ENCODE measurements around the gene PSMD13.
"Not testable (repeated sequence)": the region's sequence is repeated elsewhere in the genome, so short reads cannot be mapped to it uniquely, and the experiment has no call there.

PSMD13 gene

DNA sequence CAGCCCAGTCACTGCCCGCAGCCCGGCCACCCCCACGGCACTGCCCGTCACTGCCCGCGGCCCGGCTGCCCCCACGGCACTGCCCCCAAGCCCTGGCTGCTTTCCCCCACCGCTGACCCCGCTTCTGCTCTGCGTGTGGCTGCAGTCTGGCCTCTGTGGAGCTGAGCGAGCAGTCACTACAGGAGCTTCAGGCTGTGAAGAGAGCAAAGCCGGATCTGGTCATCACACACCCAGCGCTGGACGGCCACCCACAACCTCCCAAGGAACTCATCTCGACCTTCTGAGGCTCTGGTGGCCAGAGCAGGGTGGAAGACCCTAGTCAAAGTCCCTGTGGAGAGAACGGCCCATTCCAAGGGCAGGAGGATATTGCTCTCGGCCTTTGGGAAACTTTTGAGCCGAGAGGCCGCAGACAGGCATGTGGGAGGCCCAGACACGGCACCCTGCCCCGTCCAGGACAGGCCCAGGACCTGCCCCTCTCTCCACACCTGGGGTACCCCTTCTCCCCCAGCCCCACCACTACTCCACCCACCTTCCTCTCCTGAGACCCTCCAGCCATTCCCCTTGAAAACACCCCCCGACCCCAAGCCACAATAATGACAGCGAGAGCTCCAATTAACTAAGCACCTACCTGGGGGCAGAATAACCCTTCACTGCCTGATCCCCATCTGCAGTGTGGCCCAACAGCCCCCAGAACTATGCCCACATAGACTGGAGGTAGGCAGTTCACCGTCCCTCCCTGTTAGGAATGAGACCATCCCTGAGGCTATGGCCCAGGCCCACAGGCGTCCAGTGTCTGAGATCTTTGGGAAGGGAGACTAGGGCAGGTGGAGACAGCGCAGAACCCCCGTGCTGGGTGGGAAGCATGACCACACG lies 48.5 kb downstream of the PSMD13 start:
- peaks cover 11% of the 10 kb centered on the region; the same call in 1 of the 2 replicates for H3K4me1 ChIP-seq (ENCODE audit: insufficient read depth, low read length)
- H3K36me3 ChIP-seq (ENCODE audit: insufficient read depth, low read length) = no peaks in the 10 kb centered on the region
- no peaks in the 10 kb centered on the region for H3K9me3 ChIP-seq (ENCODE audit: control insufficient read depth, insufficient read depth, low read length)
- H3K9ac ChIP-seq (ENCODE audit: low read depth, low read length) = no peak overlapping the region

DNA sequence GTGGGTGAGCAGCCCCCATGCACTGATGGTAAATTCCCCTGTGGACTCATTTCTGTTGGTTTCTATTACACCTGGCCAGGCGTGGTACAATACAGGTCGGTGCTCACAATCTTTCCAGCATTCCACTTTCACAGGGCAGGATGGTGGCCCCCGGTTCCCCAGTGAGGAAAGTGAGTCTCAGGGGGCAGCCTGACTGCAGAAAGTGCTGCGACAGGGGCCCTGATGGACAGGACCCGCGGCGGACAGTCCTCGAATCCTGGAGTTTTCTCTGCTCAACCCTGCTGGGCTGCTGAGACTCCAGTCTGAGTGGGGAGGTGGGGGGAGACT lies 49.1 kb downstream of the PSMD13 start:
- H3K9me3 ChIP-seq (ENCODE audit: control insufficient read depth, insufficient read depth, low read length) = no peaks in the 10 kb centered on the region
- peaks cover 11% of the 10 kb centered on the region; the same call in 1 of the 2 replicates for H3K4me1 ChIP-seq (ENCODE audit: insufficient read depth, low read length)

DNA sequence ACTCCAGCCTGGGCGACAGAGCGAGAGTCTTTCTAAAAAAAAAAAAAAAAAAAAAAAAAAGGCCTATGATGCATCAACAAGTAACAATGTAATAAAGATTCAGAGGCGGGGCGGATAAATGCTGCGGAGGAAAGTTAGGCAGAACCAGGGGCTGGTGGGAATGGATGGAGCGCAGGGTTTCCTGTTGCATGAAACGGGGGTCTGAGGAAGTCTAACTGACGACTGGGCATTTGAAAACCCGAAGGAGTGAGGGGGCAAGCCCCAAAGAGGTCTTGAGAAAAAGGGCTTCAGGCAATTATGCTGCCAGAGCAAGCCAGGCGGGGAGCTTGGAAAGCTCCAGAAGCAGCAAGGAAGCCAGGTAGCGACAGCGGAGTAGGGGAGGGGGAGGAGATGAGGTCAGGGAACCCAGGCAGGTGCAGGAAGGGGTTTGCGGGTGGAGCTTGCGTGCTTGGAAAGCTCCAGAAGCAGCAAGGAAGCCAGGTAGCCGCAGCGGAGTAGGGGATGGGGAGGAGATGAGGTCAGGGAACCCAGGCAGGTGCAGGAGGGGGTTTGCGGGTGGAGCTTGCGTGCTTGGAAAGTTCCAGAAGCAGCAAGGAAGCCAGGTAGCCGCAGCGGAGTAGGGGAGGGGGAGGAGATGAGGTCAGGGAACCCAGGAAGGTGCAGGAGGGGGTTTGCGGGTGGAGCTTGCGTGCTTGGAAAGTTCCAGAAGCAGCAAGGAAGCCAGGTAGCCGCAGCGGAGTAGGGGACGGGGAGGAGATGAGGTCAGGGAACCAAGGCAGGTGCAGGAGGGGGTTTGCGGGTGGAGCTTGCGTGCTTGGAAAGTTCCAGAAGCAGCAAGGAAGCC lies 50.4 kb downstream of the PSMD13 start:
- Histone ChIP-seq H3K4me1 (ENCODE audit: insufficient read depth, low read length) (peaks cover 11% of the 10 kb centered on the region; the same call in 1 of the 2 replicates), H3K9ac (ENCODE audit: low read depth, low read length) (peak overlapping the region; percentile 76; the same call in 1 of the 2 replicates)
- not testable (repeated sequence) for H3K9me3 ChIP-seq (ENCODE audit: control insufficient read depth, insufficient read depth, low read length); H3K36me3 ChIP-seq (ENCODE audit: insufficient read depth, low read length)

More for the DNA sequence above, 49.1 kb downstream of the PSMD13 start:
- Histone ChIP-seq H3K9ac (ENCODE audit: low read depth, low read length) (no peak overlapping the region), H3K36me3 (ENCODE audit: insufficient read depth, low read length) (no peaks in the 10 kb centered on the region)

DNA sequence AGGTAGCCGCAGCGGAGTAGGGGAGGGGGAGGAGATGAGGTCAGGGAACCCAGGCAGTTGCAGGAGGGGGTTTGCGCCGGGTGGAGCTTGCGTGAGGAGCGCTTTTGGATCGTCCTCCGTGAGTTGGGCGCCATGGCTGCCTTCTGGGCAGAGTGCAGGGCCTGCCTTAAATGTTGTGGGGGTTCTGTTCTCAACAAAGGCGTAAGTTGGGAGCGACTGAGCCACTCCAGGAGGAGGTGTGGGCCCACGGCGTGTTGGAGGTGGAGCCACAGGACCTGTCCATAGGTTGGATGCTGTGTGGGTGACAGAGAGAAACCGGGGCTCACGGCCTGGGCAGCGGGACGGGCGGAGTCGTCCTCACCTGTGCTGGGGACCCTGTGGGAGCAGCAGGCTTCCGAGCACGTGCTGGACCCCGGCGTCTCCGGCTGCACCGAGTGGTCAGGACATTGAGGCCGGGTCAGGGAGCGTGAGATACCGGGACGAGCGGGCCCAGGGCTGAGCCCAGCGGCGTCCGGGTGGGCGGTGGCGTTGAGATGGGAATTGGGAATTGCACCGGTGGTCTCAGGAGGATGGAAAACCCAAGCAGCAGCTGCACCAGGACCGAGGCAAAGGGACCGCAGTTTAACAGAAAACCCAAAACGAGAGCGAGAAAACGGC lies 51.2 kb downstream of the PSMD13 start:
- no peaks in the 10 kb centered on the region for H3K9me3 ChIP-seq (ENCODE audit: control insufficient read depth, insufficient read depth, low read length)
- peaks cover 11% of the 10 kb centered on the region; the same call in 1 of the 2 replicates for H3K4me1 ChIP-seq (ENCODE audit: insufficient read depth, low read length)
- no peaks in the 10 kb centered on the region for H3K36me3 ChIP-seq (ENCODE audit: insufficient read depth, low read length)
- peak overlapping the region; percentile 76 for H3K9ac ChIP-seq (ENCODE audit: low read depth, low read length)

DNA sequence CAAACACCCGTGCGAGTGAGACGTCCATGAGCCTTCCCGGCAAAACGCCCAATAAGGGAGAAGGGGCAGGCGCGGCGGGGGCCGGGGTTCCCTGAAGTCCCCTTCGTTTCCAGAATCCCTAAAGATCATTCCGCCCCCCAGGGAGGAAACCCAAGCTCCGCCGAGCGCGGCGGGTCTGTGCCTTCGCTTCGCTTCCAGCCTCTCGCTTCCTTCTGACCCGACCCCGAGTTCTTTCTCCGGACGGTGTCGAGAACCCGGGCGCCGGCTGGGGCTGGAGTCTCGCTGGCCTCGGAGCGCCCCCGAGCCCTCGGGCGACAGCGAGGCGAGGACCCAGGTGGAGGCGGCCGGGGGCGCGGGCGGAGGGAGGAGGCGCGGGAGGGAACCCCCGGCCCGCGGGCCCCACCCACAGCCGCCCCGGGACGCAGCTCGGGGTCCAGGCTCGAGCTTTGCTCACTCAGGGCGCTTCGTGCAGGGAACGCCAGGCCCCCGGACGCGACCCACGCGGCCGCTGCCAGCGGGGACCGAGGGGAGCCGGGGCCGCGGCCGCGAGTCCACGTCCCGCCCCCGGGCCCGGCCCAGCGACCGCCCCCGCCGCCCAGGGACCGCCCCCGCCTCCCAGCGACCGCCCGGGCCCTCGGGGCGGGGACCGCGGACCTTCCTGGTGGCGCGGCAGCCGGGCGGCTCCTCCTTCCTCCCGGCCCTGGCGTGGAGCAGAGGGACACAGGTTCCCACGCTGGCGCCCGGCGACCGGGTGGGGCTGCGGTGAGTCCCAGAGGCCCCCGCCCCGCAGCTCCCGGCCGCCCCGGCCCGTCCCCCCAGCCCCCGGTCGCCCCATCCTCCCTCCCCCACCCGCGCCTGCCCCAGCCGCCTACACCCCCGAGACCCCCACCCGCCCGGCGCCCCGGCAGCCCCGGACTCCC lies 52.0 kb downstream of the PSMD13 start, which contains the start of gene PGGHG:
TSS of gene PGGHG (plus strand) at position 649 of the 920 bp plus-strand sequence. CDS start 691 bp downstream, outside the sequence.
- peaks cover 11% of the 10 kb centered on the region; the same call in 1 of the 2 replicates for H3K4me1 ChIP-seq (ENCODE audit: insufficient read depth, low read length)
- H3K36me3 ChIP-seq (ENCODE audit: insufficient read depth, low read length) = no peaks in the 10 kb centered on the region
- H3K9me3 ChIP-seq (ENCODE audit: control insufficient read depth, insufficient read depth, low read length) = no peaks in the 10 kb centered on the region
- H3K9ac ChIP-seq (ENCODE audit: low read depth, low read length) = peak within 1 kb of the TSS; percentile 76

DNA sequence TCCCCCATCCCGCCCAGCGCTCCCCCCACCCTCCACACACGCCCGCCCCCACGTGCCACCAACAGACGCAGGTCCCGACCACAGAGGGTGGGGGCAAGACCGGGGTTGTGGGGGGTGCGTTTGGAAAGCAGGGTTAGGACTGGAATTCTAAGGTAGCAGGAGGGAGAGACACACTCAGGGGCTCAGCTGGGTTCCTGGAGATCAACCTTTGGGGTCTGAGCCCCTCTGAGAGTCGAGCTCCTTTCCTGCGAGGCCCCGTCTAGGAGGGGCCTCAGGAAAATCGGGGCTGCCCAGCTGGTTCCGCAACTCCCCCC lies 52.6 kb downstream of the PSMD13 start:
- Histone ChIP-seq H3K36me3 (ENCODE audit: insufficient read depth, low read length) (no peaks in the 10 kb centered on the region), H3K9ac (ENCODE audit: low read depth, low read length) (peak overlapping the region; percentile 11; the same call in 1 of the 2 replicates), H3K4me1 (ENCODE audit: insufficient read depth, low read length) (peaks cover 9% of the 10 kb centered on the region; the same call in 1 of the 2 replicates), H3K9me3 (ENCODE audit: control insufficient read depth, insufficient read depth, low read length) (no peaks in the 10 kb centered on the region)

DNA sequence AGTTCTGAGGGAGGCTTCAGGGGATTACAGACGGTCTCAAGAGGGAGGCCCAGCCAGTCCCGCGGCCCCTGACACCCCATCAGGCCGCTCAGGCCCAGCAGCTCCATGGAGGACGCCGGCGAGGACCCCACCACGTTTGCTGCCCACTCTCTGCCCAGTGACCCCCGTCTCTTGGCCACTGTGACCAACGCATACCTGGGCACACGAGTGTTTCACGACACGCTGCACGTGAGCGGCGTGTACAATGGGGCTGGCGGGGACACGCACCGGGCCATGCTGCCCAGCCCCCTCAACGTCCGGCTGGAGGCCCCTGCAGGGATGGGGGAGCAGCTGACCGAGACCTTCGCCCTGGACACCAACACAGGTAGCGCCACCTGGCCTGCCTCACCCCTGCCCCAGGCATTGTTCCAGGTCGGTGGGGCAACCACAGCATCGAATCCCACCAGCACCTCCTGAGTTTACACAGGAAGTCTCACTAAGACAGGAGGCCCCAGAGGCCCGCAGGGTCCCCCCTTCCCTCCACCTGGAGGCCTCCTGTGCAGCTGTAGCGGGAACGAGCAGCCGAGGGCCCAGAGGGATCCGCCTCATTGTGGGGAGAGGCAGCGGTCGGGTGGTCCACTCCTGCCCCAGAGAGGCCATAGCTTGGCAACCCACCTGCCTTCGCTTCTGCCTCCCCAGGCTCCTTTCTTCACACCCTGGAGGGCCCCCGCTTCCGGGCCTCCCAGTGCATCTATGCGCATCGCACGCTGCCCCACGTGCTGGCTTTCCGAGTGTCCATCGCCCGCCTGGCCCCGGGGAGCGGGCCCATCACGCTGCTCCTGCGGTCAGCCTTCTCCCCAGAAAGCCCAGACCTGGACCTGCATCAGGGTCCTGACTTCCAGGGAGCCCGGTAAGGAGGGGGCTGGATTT lies 53.2 kb downstream of the PSMD13 start:
- H3K36me3 ChIP-seq (ENCODE audit: insufficient read depth, low read length) = no peaks in the 10 kb centered on the region
- H3K9me3 ChIP-seq (ENCODE audit: control insufficient read depth, insufficient read depth, low read length) = no peaks in the 10 kb centered on the region
- H3K9ac ChIP-seq (ENCODE audit: low read depth, low read length) = peak overlapping the region; percentile 11; the same call in 1 of the 2 replicates
- H3K4me1 ChIP-seq (ENCODE audit: insufficient read depth, low read length) = peaks cover 9% of the 10 kb centered on the region; the same call in 1 of the 2 replicates

DNA sequence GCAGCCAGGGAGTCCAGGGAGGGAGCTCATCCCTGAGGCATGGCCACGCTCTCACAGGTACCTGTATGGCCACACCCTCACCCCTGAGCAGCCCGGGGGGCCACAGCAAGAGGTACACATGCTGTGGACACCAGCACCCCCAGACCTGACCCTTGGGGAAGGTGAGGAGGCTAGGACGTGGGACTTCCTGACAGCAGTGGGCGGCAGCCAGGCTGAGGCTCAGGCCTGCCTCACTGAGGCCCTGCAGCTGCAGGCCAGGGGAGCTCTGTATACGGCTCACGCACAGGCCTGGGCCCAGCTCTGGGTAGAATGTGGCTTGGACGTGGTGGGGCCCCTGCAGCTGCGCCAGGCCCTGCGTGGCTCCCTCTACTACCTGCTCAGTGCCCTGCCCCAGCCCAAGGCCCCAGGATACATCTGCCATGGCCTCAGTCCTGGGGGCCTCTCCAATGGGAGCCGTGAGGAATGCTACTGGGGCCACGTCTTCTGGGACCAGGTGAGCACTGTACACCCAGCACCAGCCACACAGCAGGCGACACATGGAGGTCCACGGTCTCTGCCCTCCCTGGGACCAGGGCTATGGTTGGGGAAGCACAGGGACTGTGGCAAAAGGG lies 54.0 kb downstream of the PSMD13 start:
- no peak overlapping the region for H3K9ac ChIP-seq (ENCODE audit: low read depth, low read length)
- no peaks in the 10 kb centered on the region for H3K36me3 ChIP-seq (ENCODE audit: insufficient read depth, low read length)
- H3K9me3 ChIP-seq (ENCODE audit: control insufficient read depth, insufficient read depth, low read length) = no peaks in the 10 kb centered on the region
- peaks cover 9% of the 10 kb centered on the region; the same call in 1 of the 2 replicates for H3K4me1 ChIP-seq (ENCODE audit: insufficient read depth, low read length)

DNA sequence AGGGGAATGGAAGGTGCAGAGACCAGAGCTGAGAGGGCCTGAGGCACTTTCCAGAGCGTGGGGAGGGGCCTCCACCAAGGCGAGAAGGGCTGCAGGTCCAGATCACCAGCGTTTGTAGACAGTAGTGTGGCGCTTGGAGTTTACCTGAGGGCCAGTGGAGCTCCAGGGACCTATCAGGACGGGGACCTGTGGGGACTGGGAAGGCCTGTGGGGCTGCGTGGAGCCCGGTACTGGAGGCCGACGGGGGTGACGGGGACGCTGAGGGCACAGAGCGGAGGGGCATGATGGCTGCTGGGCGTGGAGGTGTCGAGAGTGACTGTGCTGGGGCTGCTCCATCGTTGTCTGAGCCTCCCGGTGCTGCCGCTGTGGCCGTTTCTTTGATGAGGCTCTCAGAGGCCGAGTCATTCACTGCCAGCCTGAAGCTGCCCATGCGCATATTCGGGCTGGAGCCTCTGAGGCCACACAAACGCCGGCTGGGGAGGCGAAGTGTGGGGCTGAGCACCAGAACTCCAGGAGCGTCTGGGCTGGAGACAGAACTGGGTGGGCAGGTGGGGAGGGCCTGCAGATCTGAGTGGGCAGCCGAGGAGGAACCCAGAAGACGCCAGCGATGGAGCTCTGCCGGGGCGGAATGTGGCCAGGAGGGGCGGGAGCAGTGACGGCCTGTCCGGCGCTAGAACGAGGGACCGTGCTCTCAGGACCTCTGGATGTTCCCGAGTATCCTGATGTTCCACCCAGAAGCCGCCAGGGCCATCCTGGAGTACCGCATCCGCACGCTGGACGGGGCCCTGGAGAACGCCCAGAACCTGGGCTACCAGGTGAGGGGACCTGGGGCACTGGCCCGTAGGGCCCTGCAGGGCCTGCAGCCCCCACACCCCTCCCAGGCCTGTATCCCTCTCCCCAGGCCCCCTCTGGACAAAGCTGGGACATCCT lies 54.8 kb downstream of the PSMD13 start:
- peaks cover 9% of the 10 kb centered on the region; the same call in 1 of the 2 replicates for H3K4me1 ChIP-seq (ENCODE audit: insufficient read depth, low read length)
- no peaks in the 10 kb centered on the region for H3K36me3 ChIP-seq (ENCODE audit: insufficient read depth, low read length)
- no peaks in the 10 kb centered on the region for H3K9me3 ChIP-seq (ENCODE audit: control insufficient read depth, insufficient read depth, low read length)
- no peak overlapping the region for H3K9ac ChIP-seq (ENCODE audit: low read depth, low read length)

DNA sequence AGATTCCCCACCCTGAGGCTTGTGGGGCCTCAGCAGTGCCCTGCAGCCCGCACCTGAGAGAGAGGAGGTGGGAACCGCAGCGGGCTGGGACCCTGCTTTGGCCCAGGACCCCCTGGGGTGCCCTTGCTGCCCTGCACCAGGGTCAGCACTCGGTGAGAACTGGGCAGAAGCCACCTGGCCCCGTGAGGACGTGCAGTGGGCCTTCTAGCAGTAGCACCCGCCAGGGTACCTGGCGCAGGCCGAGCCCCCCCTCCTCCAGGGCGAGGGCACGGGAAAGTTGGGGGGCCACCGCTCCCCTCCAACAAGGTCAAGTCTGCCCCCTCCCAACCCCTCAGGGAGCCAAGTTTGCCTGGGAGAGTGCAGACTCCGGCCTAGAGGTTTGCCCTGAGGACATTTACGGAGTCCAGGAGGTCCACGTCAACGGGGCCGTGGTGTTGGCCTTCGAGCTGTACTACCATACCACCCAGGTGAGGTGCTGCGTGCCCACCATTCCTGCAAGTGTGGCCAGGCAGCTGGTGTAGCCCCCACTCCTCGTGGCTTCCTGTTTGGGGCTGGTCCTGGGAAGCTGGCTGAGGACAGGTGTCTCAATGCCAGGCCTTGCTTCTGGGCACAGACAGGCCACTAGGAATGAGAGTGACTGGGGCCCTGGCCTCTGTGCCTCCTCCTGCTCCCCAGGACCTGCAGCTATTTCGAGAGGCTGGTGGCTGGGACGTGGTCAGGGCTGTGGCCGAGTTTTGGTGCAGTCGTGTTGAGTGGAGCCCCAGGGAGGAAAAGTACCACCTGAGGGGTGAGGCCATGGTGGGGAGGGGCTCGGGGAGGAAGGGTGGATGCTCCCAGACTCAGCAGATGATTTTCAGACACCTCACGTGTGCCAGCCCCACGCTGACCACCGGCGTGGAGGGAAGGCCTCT lies 55.7 kb downstream of the PSMD13 start:
- Histone ChIP-seq H3K9ac (ENCODE audit: low read depth, low read length) (no peak overlapping the region), H3K36me3 (ENCODE audit: insufficient read depth, low read length) (no peaks in the 10 kb centered on the region)

More for the DNA sequence above, 55.7 kb downstream of the PSMD13 start:
- Histone ChIP-seq H3K9me3 (ENCODE audit: control insufficient read depth, insufficient read depth, low read length) (no peaks in the 10 kb centered on the region), H3K4me1 (ENCODE audit: insufficient read depth, low read length) (peaks cover 5% of the 10 kb centered on the region; the same call in 1 of the 2 replicates)
